ENCODE data around the gene CCDC112.
A peak's percentile ranks its signal among the peaks of the same experiment; 100 is the strongest.

The CCDC112 gene

GRCh38 chr5:115319007-115319406 lies 22.6 kb upstream of the CCDC112 start:
- H3K4me3 ChIP-seq (ENCODE audit: control insufficient read depth, low read depth, low read length) = no peak overlapping the region
- no peak for DNase-seq (ENCODE audit: low read depth)
- TF ChIP-seq, protein P1, sequence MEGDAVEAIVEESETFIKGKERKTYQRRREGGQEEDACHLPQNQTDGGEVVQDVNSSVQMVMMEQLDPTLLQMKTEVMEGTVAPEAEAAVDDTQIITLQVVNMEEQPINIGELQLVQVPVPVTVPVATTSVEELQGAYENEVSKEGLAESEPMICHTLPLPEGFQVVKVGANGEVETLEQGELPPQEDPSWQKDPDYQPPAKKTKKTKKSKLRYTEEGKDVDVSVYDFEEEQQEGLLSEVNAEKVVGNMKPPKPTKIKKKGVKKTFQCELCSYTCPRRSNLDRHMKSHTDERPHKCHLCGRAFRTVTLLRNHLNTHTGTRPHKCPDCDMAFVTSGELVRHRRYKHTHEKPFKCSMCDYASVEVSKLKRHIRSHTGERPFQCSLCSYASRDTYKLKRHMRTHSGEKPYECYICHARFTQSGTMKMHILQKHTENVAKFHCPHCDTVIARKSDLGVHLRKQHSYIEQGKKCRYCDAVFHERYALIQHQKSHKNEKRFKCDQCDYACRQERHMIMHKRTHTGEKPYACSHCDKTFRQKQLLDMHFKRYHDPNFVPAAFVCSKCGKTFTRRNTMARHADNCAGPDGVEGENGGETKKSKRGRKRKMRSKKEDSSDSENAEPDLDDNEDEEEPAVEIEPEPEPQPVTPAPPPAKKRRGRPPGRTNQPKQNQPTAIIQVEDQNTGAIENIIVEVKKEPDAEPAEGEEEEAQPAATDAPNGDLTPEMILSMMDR (IDR thresholded peaks at IDR 0.05; ENCODE audit: control insufficient read depth, insufficient read depth, low read depth, low read length, missing control alignments) = no peak

DNA sequence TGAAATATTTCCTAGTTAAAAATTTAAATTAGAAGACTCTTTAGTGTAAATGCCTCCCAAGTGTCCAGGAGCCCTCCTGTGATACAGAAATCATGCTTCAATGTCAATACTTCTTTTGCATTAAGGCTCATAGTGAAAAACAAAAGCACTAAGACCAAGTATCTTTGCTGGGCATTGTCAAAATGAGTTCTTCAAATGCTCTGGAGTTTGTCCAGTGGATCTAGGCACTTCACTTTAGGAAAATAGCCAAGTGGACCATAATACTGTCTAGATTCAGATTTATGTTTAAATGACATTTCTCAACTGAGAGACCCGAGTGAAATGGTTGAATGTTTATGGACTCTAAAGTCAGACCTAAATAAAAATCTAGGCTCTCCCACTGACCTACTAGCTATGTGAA lies 21.3 kb upstream of the CCDC112 start:
- no peak overlapping the region for H3K4me3 ChIP-seq (ENCODE audit: control insufficient read depth, low read depth, low read length)
- TF ChIP-seq, protein P1 (IDR thresholded peaks at IDR 0.05; ENCODE audit: control insufficient read depth, insufficient read depth, low read depth, low read length, missing control alignments) = no peak
- DNase-seq (ENCODE audit: low read depth) = no peak

- TF ChIP-seq, protein P1 (IDR thresholded peaks at IDR 0.05; ENCODE audit: control insufficient read depth, insufficient read depth, low read depth, low read length, missing control alignments) = no peak
- no peak overlapping the region for H3K4me3 ChIP-seq (ENCODE audit: control insufficient read depth, low read depth, low read length)
- DNase-seq (ENCODE audit: low read depth) = no peak
Observed at GRCh38 chr5:115317320-115317719, 20.9 kb upstream of the CCDC112 start.

- no peak for DNase-seq (ENCODE audit: low read depth)
- no peak overlapping the region for H3K4me3 ChIP-seq (ENCODE audit: control insufficient read depth, low read depth, low read length)
- TF ChIP-seq, protein P1 (IDR thresholded peaks at IDR 0.05; ENCODE audit: control insufficient read depth, insufficient read depth, low read depth, low read length, missing control alignments) = no peak
Observed at GRCh38 chr5:115313632-115314031, 17.2 kb upstream of the CCDC112 start.

GRCh38 chr5:115313052-115313451 lies 16.6 kb upstream of the CCDC112 start:
- H3K4me3 ChIP-seq (ENCODE audit: control insufficient read depth, low read depth, low read length) = no peak overlapping the region
- no peak for DNase-seq (ENCODE audit: low read depth)
- TF ChIP-seq, protein P1 (IDR thresholded peaks at IDR 0.05; ENCODE audit: control insufficient read depth, insufficient read depth, low read depth, low read length, missing control alignments) = no peak

GRCh38 chr5:115309751-115310370 lies 13.4 kb upstream of the CCDC112 start:
- DNase-seq (ENCODE audit: low read depth) = peak; percentile 13
- TF ChIP-seq, protein P1 (IDR thresholded peaks at IDR 0.05; ENCODE audit: control insufficient read depth, insufficient read depth, low read depth, low read length, missing control alignments) = peak; percentile 38
- no peak overlapping the region for H3K4me3 ChIP-seq (ENCODE audit: control insufficient read depth, low read depth, low read length)

Measured in AG09309 (cell line).